Stimulated activated CD4-positive, alpha-beta T cell treated with anti-CD3 and anti-CD28 coated beads, Interleukin-12 subunit alpha, Interleukin-12 subunit beta, amount 100 ng/mL, for 4 hours (primary cell): Measurements from ENCODE around the gene FUOM.
"Not testable (repeated sequence)": the region's sequence is repeated elsewhere in the genome, so short reads cannot be mapped to it uniquely, and the experiment has no call there.

Source experiments
- DNase-seq: peaks from one replicate; pipeline ENCODE4 v3.0.0-alpha.2; 2020

The FUOM gene

DNA sequence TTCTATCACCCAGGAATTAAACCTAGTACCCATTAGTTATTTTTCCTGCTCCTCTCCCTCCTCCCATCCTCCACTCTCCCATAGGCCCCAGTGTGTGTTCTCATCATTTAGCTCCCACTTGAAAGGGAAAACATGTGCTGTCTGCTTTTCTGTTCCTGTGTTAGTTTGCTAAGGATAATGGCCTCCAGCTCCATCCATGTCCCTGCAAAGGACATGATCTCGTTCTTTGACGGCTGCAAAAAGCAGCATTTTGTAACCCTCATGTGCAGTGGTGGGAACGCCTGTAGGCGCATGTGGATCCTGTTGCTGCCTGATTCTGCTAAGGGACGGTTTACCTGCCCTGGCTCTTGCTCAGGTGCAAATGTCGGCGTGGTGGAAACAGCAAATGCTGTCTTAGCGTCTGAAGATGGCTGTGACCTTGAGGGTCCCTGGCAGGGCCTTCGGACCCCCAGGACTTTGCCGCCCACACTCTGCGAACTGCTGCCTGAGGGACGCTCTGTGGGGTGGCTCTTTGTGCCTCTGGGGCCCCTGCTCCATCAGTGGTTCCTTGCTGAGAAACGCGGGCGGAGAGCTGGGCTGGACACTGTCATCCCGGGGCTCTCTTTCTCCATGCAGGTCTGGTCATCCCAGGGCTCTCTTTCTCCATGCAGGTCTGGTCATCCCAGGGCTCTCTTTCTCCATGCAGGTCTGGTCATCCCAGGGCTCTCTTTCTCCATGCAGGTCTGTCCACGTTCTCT is 30.6 kb upstream of the FUOM start:
- DNase-seq: no peak

DNA sequence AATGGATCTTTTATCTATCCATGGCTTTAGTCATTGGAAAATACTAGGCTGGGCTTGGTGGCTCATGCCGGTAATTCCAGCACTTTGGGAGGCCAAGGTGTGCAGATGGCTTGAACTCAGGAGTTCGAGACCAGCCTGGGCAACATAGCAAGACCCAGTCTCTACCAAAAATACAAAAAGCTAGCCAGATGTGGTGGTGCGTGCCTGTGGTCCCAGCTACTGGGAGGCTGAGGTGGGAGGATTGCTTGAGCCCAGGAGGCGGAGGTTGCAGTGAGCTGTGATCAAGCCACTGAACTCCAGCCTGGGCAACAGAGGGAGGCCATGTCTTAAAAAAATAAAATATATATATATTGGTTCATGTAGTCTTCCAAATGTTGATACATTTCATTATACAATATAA is 29.1 kb upstream of the FUOM start:
- DNase-seq: not testable (repeated sequence)

DNA sequence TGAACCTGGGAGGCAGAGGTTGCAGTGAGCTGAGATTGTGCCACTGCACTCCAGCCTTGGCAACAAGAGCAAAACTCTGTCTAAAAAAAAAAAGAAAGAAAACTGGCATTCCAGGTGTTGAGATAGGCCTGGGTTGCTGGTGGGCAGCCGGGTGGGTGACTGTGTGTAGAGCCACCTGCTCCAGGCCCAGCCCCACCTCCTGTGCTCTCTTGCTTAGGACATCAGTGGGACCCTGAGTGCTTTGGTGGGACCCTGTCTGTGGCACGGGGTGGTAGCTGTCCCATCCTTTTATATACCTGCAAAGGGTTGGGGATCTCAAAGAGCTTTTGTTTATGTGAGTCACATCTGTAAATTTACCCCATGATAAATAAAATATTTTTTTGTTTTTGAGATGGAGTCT is 27.4 kb upstream of the FUOM start:
- no peak for DNase-seq

DNA sequence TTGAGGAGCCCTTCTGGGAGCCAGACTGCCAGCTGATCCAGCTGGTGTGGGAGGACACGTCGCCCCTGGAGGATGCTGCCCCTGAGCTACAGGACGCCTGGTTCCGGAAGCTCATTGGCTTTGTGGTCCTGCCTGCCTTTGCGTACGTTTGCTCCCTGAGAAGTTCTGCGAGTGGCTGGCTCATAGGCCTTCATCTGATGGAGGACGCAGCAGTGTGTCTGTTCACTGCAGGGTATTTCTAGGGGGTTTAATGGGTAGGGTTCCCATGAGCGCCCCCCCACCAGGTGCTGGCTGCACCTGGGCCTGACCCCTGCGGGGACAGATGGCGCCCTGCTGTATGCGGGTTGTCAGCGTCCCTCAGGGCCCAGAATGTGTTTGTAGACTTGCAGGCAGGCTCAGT is 26.3 kb upstream of the FUOM start:
- no peak for DNase-seq

DNA sequence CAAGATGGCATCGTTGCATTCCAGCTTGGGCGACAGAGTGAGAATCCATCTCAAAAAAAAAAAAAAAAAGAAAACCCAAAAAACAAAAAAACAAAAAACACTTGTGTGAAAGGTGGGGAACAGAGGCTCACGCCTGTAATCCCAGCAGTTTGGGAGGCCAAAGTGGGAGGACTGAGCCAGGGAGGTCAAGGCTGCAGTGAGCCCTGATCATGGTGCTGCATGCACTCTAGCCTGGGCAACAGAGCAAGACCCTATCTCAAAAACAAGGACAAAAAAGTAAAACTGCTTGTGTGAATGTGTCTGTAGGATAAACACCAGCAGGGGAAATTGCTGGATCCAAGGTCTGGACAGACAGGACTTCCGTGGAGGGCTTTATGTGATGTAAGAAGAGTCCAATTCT is 25.7 kb upstream of the FUOM start:
- no peak for DNase-seq

DNA sequence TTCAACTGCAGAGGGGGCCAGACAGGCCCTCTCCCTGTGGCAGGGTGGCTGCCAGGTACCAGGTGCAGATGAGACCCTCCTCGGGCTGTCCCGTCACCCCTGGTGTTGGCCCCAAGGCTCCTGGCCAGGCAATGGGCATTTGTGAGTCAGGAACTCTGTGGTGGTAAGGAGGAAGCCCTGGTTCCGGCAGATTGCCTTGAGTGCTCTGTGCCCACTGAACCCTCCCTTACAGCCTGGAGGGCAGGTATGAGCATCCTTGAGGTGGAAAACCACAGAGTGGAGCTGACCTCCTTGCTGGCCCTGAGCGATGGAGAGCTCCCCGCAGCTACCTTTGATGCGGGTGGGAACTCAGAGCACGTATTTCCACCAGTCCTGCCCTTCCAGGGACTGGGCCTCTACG is 23.2 kb upstream of the FUOM start:
- DNase-seq: no peak

DNA sequence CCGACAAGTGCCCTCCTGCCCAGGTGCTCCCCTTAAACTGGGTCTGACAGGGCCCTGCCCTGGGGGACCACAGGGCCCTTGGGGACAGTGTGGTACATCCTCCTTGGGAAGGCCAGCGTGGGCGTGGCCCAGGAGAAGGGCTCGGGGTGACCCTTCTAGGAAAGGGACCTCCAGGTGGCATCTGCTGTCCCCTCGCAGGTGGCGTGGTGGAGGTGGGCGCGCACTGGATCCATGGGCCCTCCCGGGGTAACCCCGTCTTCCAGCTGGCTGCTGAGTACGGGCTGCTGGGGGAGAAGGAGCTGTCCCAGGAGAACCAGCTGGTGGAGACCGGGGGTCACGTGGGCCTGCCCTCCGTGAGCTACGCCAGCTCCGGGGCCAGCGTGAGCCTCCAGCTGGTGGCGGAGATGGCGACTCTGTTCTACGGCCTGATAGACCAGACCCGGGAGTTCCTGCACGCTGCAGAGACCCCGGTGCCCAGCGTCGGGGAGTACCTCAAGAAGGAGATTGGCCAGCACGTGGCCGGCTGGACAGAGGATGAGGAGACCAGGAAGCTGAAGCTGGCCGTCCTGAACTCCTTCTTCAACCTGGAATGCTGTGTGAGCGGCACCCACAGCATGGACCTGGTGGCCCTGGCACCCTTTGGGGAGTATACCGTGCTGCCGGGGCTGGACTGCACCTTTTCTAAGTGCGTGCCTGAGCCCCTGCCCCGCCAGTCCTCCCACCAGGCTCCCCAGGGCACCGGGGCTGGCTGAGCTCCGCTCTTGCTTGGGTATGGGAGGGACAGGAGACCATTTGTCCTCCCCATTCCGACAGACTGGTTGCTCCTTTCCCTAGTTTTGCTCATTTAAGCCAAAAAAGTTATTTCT is 22.2 kb upstream of the FUOM start:
- no peak for DNase-seq

DNA sequence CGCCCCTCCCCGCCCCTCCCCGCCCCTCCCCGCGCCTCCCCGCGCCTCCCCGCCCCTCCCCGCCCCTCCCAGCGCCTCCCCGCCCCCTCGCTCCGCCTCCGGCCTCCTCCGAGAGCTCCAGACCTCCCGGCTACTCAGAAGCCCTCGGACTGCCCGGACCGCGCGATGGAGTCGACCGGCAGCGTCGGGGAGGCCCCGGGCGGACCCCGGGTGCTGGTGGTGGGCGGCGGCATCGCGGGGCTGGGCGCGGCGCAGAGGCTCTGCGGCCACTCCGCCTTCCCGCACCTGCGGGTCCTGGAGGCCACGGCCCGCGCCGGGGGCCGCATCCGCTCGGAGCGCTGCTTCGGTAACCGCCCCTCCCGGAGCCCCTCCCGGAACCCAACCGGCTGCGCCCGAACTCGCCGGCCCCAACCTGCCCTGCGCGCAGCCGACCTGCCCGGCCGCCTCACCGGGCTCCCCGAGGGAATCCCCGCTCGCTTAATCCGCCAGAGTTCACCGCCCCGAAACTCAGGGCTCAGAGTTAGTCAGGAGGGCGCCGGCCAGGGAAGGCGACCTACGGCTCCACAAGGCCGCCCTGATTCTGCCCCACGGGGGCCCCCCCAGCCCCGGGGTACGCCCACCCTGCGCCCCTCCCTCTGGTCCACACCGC is 21.5 kb upstream of the FUOM start, which contains the start of gene PAOX:
TSS of gene PAOX (plus strand) at position 111 of the 649 bp plus-strand sequence. CDS start at position 166, 55 bp downstream.
- DNase-seq: peak; percentile 62

DNA sequence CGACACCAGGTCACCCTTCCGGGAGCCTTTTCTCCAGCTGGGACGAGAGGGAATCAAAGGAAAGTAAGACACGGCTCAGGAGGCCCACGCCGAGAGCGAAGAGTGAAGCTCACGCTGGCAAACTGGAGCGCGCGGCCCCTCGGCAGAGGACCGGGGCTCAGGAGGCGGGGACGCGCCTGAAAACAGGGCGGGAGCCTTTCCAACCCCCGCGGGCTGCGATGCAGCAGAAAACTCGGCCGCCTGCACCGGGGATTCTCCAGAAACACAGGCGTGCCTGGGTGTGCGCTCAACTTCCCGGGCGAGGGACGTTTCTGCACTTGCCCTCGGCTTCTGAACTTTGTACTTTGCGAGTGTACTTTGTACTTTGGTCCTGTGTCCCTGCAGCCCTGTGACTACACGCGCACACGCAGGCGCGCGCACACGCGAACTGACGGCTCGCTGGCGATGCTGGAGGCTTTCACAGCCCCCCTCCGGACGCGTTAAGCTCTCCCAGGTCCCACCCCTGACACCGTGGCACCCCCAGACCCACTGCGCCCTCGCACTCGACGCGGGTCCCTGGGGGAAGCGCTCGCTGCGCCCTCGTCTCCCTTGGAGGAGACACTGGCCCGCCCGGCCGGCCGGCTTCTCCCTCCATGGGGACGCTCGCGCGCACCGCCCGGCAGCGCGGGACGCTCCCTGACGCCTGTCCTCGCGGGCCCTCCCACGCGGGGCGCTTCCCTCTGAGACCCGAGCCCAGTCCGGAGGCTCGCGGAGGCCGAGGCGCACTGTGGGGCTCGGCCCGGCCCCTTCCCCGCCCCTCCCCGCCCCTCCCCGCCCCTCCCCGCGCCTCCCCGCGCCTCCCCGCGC is 20.7 kb upstream of the FUOM start:
- peak; percentile 51 for DNase-seq

DNA sequence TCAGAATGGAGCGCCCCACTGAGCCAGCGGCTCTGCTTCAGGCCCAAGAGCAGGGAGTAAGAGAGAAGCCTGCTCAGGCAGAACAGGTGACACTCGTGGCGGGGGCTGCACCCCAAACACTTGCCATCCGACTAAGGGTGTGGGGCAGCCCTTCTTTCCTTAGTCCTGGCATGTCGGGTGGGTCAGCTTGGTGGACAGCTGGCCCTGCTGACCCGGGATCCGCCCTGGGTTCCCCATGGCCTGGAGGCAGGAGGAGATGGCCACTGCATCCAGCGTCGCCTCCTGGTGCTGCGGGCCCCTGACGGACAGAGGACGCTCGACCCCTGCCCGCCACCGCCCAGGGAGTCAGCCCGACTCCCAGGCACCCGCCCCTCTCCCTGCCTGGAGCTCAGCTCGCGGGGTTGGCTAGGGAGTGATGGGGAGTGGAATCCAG is 20.0 kb upstream of the FUOM start:
- DNase-seq: no peak

DNA sequence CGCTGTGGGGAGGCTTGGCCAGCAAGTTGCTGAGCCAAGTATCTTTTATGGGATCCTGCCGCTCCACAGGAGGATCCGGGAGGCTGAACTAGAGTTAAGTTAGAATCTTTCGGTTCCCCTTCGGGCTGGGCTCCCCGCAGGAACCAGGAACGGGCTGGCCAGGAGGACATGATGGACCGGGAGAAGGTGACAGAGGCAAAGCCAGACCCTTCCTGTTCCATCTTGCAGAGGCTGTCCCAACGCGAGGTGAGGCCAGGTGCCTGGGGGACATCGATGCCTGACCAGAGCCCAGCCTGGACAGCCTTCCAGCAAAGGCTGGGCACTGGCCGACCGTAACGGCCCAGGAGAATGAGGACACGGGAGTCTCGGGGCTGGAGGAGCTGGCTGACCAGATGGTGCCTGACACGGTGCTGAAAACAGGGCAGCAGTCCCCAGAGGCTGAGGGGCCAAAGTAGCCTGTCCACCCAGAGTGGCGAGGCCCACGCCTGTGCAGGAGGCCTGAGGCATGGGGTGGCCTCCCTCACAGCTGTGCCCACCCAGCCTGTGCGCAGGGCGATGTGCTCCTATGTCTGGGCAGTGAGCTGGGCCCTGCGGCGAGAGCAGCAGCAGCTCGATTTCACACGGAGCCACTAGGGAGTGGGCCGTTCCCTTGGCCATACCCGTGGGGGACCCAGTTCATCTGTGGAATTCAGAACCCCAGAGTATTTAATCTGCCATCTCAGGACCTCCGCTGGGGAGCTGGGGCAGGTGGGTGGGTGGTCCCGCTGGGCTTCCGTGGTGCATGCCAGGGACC is 19.4 kb upstream of the FUOM start:
- DNase-seq: no peak

DNA sequence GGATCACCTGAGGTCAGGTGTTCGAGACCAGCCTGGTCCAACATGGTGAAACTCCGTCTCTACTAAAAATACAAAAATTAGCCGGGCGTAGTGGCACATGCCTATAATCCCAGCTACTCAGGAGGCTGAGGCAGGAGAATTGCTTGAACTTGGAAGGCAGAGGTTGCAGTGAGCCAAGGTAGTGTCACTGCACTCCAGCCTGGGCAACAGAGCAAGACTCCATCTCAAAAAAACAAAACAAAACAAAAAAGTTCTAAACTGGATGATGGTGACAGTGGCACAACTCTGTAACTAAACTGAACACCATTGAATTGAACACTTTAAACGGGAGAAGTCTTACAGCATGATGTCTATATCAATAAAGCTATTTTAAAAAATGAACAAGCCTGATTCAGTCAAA is 18.4 kb upstream of the FUOM start:
- DNase-seq: not testable (repeated sequence)

DNA sequence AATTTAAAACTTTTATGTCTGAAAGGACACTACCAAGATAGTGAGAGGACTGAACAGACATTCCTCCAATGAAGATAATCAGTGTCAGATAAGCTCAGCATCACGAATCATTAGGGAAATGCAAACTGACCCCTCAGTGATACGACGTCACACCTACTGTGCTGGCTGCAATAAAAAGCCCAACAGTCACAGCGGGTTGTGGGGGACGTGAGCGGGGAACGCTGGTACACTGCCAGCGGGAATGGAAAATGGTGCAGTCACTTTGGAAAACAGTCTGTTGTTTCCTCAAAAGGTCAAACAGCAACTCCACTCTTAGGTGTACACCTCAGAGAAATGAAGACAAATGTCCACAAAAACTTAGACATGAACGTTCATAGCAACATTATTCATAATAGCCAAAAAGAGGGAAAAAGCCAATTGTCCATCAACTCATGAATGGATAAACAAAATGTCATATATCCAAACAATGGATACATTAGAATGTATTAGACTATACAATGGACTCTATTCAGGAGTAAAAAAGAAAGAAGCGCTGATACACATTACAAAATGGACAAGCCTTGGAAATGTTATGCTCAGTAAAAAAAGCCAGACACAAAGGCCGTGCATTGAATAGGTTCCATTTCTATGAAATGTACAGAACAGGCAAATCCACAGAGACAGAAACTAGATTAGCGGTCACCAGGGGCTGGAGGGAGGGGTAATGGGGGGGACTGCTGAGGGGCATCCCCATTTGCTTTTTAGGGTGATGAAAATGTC is 17.7 kb upstream of the FUOM start:
- DNase-seq: no peak

DNA sequence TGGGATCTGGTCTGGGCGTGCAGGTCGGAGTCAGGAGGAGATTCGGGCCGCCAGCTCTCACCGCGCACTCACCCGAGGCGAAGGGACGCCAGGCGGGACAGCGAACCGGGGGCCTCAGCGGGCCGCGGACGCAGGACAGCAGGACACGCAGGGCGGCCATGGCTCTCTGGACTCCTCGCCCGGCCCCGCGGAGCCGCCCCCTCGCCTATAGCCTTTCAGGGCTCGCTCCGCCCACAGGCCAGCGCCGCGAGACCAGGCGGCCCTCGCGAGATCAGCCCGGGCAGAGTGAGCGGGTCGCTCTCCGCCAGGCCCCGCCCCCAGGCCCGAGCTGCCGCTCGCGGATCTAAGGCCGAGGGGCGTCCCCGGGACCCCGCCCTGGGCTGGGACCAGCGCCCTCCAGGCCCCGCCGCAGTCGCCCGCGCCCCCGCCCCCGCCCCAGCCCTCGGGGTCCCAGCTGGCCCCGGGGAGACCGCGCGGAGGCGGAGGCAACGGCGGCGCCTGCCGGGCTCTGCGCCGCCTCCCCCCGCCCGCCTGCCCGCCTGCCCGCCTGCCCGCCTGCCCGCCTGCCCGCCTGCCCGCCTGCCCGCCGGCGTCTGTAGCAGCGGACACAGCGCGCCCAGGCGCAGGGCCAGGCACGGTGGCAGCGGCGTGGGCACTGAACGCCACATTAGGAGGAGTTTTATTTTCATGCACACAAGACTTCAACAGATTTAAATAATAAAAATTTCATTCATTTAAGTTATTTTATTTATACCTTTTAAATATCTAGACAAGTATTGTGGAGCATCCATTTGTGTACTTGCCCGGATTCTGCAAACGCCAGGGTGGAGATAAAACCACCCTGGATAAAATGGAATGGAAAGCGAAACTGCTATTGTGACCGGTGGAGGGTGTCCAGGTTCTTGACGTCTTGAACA is 15.6 kb upstream of the FUOM start, which contains the start of gene ECHS1:
TSS of gene ECHS1 (minus strand) at position 181 of the 917 bp plus-strand sequence. CDS start at position 160, 21 bp downstream.
- DNase-seq: peak; percentile 95

DNA sequence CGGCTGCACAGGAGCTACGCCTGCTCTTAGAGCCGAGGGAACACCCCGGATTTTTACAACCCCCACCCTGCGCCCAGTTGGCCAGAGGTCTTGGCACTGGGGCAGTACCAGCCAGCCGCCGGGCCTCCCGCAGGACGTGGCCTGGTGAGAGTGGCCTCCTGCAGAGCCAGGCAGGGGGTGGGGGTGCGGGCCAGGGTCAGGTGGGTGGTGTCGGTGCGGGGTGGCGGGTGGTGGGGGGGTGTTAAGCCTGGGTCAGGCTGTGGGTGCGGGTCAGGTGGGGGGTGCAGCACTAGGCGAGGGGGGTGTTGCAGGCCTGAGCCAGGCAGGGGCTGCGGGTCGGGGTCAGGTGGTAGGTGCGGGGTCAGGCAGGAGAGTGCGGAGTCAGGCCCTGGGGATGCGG is 14.7 kb upstream of the FUOM start:
- no peak for DNase-seq

DNA sequence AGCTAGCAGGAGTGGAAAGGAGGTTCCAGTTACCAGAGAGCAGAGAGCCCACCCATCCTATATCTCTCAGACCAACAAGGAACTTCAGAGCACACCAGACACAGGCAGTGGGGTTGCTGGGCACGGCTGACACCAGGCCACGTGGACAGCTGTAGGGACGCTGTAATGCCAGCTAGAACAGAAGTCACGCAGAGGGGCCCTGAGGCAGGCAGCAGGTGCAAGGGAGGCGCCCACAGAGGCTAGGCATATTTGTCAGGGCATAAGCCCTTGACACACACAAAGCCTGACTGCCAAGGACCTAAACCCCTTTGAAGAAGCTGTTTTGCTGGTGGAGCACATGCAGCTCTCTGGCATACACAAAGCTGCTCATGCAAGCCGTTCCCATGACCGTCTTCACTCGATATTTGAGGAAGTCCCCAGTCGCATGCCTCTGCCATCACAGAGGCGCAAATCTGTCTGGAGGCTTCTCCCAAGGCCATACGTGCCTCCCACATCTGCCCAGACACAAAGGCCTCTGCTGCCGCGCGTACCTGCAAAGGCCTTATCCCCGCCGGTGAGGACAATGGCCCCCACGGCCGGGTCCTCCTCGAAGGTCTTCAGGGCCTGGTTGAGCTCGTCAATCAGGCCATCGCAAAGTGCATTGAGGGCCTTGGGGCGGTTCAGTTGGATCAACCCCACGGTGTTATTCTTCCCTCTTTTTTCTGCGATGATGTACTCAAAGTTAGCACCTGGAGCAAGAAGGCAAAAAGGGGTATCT is 12.4 kb upstream of the FUOM start:
- no peak for DNase-seq

DNA sequence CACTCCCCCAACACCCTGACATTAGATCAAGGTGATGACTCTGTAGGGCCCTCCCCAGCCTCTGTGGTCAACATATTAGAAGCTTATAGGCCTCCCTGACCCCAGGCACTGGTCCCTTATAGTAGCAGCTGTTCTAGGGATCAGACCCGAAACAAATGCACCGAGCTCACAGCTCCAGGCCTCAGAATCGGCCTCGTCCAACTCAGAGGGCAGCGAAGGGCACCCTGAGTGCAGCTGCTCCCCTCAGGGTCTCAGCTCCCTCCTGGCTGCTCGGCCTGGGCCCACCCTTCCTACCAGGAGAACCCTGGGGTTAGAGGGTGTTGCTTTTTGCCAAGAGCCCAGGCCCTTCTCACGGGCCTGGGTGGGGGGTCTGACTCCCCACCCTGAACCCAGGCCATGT is 10.3 kb upstream of the FUOM start:
- no peak for DNase-seq

DNA sequence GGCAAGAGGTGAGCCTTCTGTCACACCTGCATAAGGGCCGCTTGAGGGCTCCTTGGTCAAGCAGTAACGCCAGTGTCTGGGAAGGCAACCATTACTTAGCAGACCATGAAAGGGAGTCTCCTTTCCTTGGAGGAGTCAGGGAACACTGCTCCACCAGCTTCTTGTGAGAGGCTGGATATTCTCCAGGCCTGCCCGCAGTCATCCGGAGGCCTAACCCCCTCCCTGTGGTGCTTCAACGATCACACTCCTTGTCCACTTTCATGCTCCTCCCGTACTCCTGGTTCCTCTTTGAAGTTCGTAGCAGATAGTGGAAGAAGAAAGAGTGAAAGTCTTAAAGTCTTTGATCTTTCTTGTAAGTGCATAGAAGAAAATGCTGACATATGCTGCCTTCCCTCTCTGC is 9.6 kb upstream of the FUOM start:
- not testable (repeated sequence) for DNase-seq

DNA sequence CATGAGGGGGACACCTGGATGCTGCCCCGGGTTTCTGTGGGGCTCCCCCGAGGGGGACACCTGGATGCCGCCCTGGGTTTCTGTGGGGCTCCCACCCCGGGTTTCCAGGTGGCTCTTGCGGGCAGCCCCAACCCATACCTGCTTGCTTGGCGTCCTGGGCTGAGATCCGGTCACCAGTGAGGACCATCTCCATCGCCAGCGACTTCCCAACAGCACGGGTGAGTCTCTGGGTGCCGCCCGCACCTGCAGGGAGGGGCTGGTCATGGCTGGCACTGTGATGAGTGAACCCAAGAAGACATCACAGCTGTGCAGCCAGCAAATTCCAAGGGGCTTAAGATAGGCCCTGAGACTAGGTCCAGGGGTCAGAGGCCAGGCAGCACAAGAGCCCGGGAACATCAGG is 8.9 kb upstream of the FUOM start:
- DNase-seq: no peak
